Nephron progenitor cell (in vitro differentiated cells): ENCODE results near the gene BRICD5.

ENCODE experiments used
- DNase-seq: peaks from one replicate; pipeline ENCODE4 v3.0.0; 2021
- H3K27ac Mint-ChIP-seq: 2 replicates; pipeline ENCODE4 v1.8.0; 2021; ENCODE audit warnings: mild to moderate bottlenecking, moderate library complexity, mixed read lengths
- H3K27me3 Mint-ChIP-seq: 2 replicates; pipeline ENCODE4 v1.8.0; 2021; ENCODE audit warnings: mild to moderate bottlenecking, low read depth, mixed read lengths; ENCODE audit not compliant: poor library complexity
- H3K36me3 Mint-ChIP-seq: 2 replicates; pipeline ENCODE4 v1.8.0; 2021; ENCODE audit warnings: low read depth, mixed read lengths
- H3K4me1 Mint-ChIP-seq: 2 replicates; pipeline ENCODE4 v1.8.0; 2021; ENCODE audit warnings: mixed read lengths
- H3K4me3 Mint-ChIP-seq: 2 replicates; pipeline ENCODE4 v1.8.0; 2021; ENCODE audit warnings: mild to moderate bottlenecking, moderate library complexity, mixed read lengths
- H3K9me3 Mint-ChIP-seq: 2 replicates; pipeline ENCODE4 v1.8.0; 2021; ENCODE audit warnings: mild to moderate bottlenecking, moderate library complexity, mixed read lengths
- TF ChIP-seq, protein P1 (sequence below): fragments of 200-600 bp; sonication (generic); IDR thresholded peaks from 2 replicates; pipeline ENCODE4 v1.5.0; 2021; ENCODE audit warnings: antibody characterized with exemption

The BRICD5 gene

GRCh38 chr16:2189252-2189893 lies 21.3 kb downstream of the BRICD5 start:
- H3K9me3 Mint-ChIP-seq, result no peaks in the 10 kb centered on the region
- no peak for DNase-seq
- no peak overlapping the region for H3K4me3 Mint-ChIP-seq
- peaks cover 13% of the 10 kb centered on the region for H3K27me3 Mint-ChIP-seq
- TF ChIP-seq, protein P1, sequence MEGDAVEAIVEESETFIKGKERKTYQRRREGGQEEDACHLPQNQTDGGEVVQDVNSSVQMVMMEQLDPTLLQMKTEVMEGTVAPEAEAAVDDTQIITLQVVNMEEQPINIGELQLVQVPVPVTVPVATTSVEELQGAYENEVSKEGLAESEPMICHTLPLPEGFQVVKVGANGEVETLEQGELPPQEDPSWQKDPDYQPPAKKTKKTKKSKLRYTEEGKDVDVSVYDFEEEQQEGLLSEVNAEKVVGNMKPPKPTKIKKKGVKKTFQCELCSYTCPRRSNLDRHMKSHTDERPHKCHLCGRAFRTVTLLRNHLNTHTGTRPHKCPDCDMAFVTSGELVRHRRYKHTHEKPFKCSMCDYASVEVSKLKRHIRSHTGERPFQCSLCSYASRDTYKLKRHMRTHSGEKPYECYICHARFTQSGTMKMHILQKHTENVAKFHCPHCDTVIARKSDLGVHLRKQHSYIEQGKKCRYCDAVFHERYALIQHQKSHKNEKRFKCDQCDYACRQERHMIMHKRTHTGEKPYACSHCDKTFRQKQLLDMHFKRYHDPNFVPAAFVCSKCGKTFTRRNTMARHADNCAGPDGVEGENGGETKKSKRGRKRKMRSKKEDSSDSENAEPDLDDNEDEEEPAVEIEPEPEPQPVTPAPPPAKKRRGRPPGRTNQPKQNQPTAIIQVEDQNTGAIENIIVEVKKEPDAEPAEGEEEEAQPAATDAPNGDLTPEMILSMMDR, result no peak
- H3K36me3 Mint-ChIP-seq, result no peaks in the 10 kb centered on the region
- peaks cover 15% of the 10 kb centered on the region for H3K4me1 Mint-ChIP-seq
- no peak overlapping the region for H3K27ac Mint-ChIP-seq

GRCh38 chr16:2188395-2188794 lies 22.3 kb downstream of the BRICD5 start:
- DNase-seq, result no peak

DNA sequence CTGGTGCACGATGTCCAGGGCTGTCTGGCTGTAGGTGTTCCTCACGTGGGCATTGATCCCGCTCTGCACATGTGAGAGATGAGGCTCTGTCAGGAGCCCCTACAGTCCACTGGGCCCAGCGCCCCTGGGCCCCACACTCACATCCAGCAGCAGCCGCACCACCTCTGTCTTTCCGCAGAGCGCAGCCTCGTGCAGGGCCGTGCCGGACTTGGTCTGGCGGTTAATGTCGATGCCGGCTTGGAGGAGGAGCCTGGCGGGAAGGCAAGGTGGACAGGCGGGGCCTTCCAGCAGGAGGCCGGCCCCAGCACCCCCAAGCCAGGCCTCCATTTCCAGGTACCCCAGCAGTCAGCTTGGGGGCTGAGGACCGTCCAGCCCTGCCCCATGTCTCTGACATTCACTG lies 23.5 kb downstream of the BRICD5 start:
- Mint-ChIP-seq H3K36me3 (peaks cover 3% of the 10 kb centered on the region), H3K4me3 (no peak overlapping the region), H3K9me3 (no peaks in the 10 kb centered on the region), H3K4me1 (peaks cover 8% of the 10 kb centered on the region), H3K27me3 (no peaks in the 10 kb centered on the region), H3K27ac (no peak overlapping the region)
- no peak for DNase-seq
- TF ChIP-seq, protein P1, result no peak

More at GRCh38 chr16:2188395-2188794, 22.3 kb downstream of the BRICD5 start:
- no peak overlapping the region for H3K27ac Mint-ChIP-seq
- no peaks in the 10 kb centered on the region for H3K36me3 Mint-ChIP-seq
- no peaks in the 10 kb centered on the region for H3K9me3 Mint-ChIP-seq
- H3K4me1 Mint-ChIP-seq, result peaks cover 13% of the 10 kb centered on the region
- peaks cover 7% of the 10 kb centered on the region for H3K27me3 Mint-ChIP-seq
- TF ChIP-seq, protein P1, result no peak
- H3K4me3 Mint-ChIP-seq, result no peak overlapping the region

GRCh38 chr16:2186505-2186904 lies 24.2 kb downstream of the BRICD5 start:
- TF ChIP-seq, protein P1, result no peak
- no peak overlapping the region for H3K4me3 Mint-ChIP-seq
- H3K27ac Mint-ChIP-seq, result no peak overlapping the region
- no peaks in the 10 kb centered on the region for H3K9me3 Mint-ChIP-seq
- DNase-seq, result no peak
- H3K27me3 Mint-ChIP-seq, result no peaks in the 10 kb centered on the region
- peaks cover 8% of the 10 kb centered on the region for H3K4me1 Mint-ChIP-seq
- peaks cover 9% of the 10 kb centered on the region for H3K36me3 Mint-ChIP-seq

- TF ChIP-seq, protein P1, result no peak
- Mint-ChIP-seq H3K4me3 (no peak overlapping the region), H3K9me3 (no peaks in the 10 kb centered on the region), H3K36me3 (peaks cover 9% of the 10 kb centered on the region), H3K27ac (no peak overlapping the region), H3K4me1 (peaks cover 8% of the 10 kb centered on the region), H3K27me3 (peaks cover 3% of the 10 kb centered on the region)
- DNase-seq, result no peak
These were observed 24.6 kb downstream of the BRICD5 start for GRCh38 chr16:2186064-2186463.

- no peak for DNase-seq
- Mint-ChIP-seq H3K27me3 (peaks cover 3% of the 10 kb centered on the region), H3K27ac (no peak overlapping the region), H3K4me3 (no peak overlapping the region), H3K9me3 (no peaks in the 10 kb centered on the region), H3K36me3 (peaks cover 9% of the 10 kb centered on the region), H3K4me1 (peaks cover under 1% of the 10 kb centered on the region)
- TF ChIP-seq, protein P1, result no peak
These were observed 25.7 kb downstream of the BRICD5 start for GRCh38 chr16:2184962-2185361.
